Measurements from ENCODE around the gene KASH5. TPM values are rescaled to one million over a fixed set of nuclear protein-coding genes. Genes with fewer than 3 reads are reported as not detected.

Gene KASH5
- total RNA-seq (ENCODE audit: low replicate concordance), result not detected in 2 replicates

GRCh38 chr19:49387936-49388372, at the start of gene KASH5:
TSS of gene KASH5 (plus strand) at chr19:49388249. CDS start at chr19:49390884, 2,635 bp downstream.

GRCh38 chr19:49362048-49362928, 25.8 kb upstream of the KASH5 start, which contains the start of gene TEAD2:
TSS of gene TEAD2 (minus strand) at chr19:49362416. CDS start at chr19:49360075, 2,341 bp downstream.

GRCh38 chr19:49363268-49364082, 24.6 kb upstream of the KASH5 start, which contains the start of gene DKKL1:
TSS of gene DKKL1 (plus strand) at chr19:49363877. CDS start at chr19:49363999, 122 bp downstream.

GRCh38 chr19:49423071-49423984, 35.3 kb downstream of the KASH5 start, which contains the start of gene PTH2:
TSS of gene PTH2 (minus strand) at chr19:49423441. CDS start at chr19:49423339, 102 bp downstream.

GRCh38 chr19:49425178-49425577, 37.1 kb downstream of the KASH5 start, which contains the start of gene GFY:
TSS of gene GFY (plus strand) at chr19:49425388. CDS start at chr19:49426431, 1,043 bp downstream.

GRCh38 chr19:49441210-49441959, 53.3 kb downstream of the KASH5 start, which contains the start of gene SLC17A7:
TSS of gene SLC17A7 (minus strand) at chr19:49441527. CDS start at chr19:49441379, 148 bp downstream.

GRCh38 chr19:49451430-49452181, 63.6 kb downstream of the KASH5 start, which contains the start of gene PIH1D1:
TSS of gene PIH1D1 (minus strand) at chr19:49451814. CDS start at chr19:49451574, 240 bp downstream.

GRCh38 chr19:49453013-49453756, 65.1 kb downstream of the KASH5 start, which contains the start of gene ALDH16A1:
TSS of gene ALDH16A1 (plus strand) at chr19:49453225. CDS start at chr19:49453332, 107 bp downstream.

Other genes with a start within 250 kb of the KASH5 start
- 0.12 and 0.30 TPM in 2 replicates for gene HRC, start 232.9 kb upstream of the KASH5 start, total RNA-seq (ENCODE audit: low replicate concordance)
- gene TRPM4, start 230.5 kb upstream of the KASH5 start, total RNA-seq (ENCODE audit: low replicate concordance), result 7.5 and 10.6 TPM in 2 replicates
- gene SLC6A16, start 63.1 kb upstream of the KASH5 start, total RNA-seq (ENCODE audit: low replicate concordance), result 0.08 TPM in 1 of 2 replicates, not detected in the other
- gene CD37, start 52.8 kb upstream of the KASH5 start, total RNA-seq (ENCODE audit: low replicate concordance), result not detected in 2 replicates
- 6.4 and 31.6 TPM in 2 replicates for gene TEAD2, start 25.8 kb upstream of the KASH5 start, total RNA-seq (ENCODE audit: low replicate concordance)
- 0.23 TPM in 1 of 2 replicates, not detected in the other for gene DKKL1, start 24.4 kb upstream of the KASH5 start, total RNA-seq (ENCODE audit: low replicate concordance)
- not detected in 2 replicates for gene PTH2, start 35.2 kb downstream of the KASH5 start, total RNA-seq (ENCODE audit: low replicate concordance)
- not detected in 2 replicates for gene GFY, start 37.1 kb downstream of the KASH5 start, total RNA-seq (ENCODE audit: low replicate concordance)
- 0.08 and 0.12 TPM in 2 replicates for gene SLC17A7, start 53.3 kb downstream of the KASH5 start, total RNA-seq (ENCODE audit: low replicate concordance)
- 115 and 116 TPM in 2 replicates for gene PIH1D1, start 63.6 kb downstream of the KASH5 start, total RNA-seq (ENCODE audit: low replicate concordance)
- gene ALDH16A1, start 65.0 kb downstream of the KASH5 start, total RNA-seq (ENCODE audit: low replicate concordance), result 19.8 and 32.2 TPM in 2 replicates
- 1.9 and 3.0 TPM in 2 replicates for gene FLT3LG, start 86.0 kb downstream of the KASH5 start, total RNA-seq (ENCODE audit: low replicate concordance)
- gene RPL13A, start 99.4 kb downstream of the KASH5 start, total RNA-seq (ENCODE audit: low replicate concordance), result 2,421 and 3,942 TPM in 2 replicates
- gene RPS11, start 108.2 kb downstream of the KASH5 start, total RNA-seq (ENCODE audit: low replicate concordance), result 3,953 and 4,004 TPM in 2 replicates
- gene FCGRT, start 124.4 kb downstream of the KASH5 start, total RNA-seq (ENCODE audit: low replicate concordance), result 42.0 and 49.7 TPM in 2 replicates
- gene RCN3, start 139.8 kb downstream of the KASH5 start, total RNA-seq (ENCODE audit: low replicate concordance), result 288 and 330 TPM in 2 replicates
- gene NOSIP, start 192.3 kb downstream of the KASH5 start, total RNA-seq (ENCODE audit: low replicate concordance), result 95.9 and 120 TPM in 2 replicates
- gene PRRG2, start 193.1 kb downstream of the KASH5 start, total RNA-seq (ENCODE audit: low replicate concordance), result 0.12 and 0.83 TPM in 2 replicates
- 1.1 and 1.2 TPM in 2 replicates for gene PRR12, start 202.9 kb downstream of the KASH5 start, total RNA-seq (ENCODE audit: low replicate concordance)